HUES64 (cell line): ENCODE measurements around the gene WDR64.
"Not testable (repeated sequence)": the region's sequence is repeated elsewhere in the genome, so short reads cannot be mapped to it uniquely, and the experiment has no call there.

Source experiments
- H3K27ac ChIP-seq: 2 replicates; pipeline ENCODE4 v1.7.0; 2013; ENCODE audit warnings: low read depth, low read length, inconsistent platforms
- H3K27me3 ChIP-seq: 2 replicates; pipeline ENCODE4 v1.6.1; 2013; ENCODE audit warnings: mild to moderate bottlenecking, low read length; ENCODE audit not compliant: insufficient read depth
- H3K36me3 ChIP-seq: 2 replicates; pipeline ENCODE4 v1.6.1; 2013; ENCODE audit warnings: mild to moderate bottlenecking, low read length; ENCODE audit not compliant: insufficient read depth
- H3K4me1 ChIP-seq: 2 replicates; pipeline ENCODE4 v1.6.1; 2013; ENCODE audit warnings: mild to moderate bottlenecking, low read length, moderate library complexity; ENCODE audit not compliant: insufficient read depth
- H3K4me3 ChIP-seq: 2 replicates; pipeline ENCODE4 v1.5.1; 2013; ENCODE audit warnings: mild to moderate bottlenecking, low read length, moderate library complexity
- H3K9ac ChIP-seq: 2 replicates; pipeline ENCODE4 v1.6.1; 2013; ENCODE audit warnings: mild to moderate bottlenecking, low read depth, low read length
- H3K9me3 ChIP-seq: 2 replicates; pipeline ENCODE4 v1.6.1; 2013; ENCODE audit warnings: low read depth, low read length; ENCODE audit not compliant: insufficient read depth
- WGBS: fragments of 150-250, 120-280 bp; methylation state at CpG from one replicate; pipeline ENCODE4 v1.1.7; 2013; ENCODE audit warnings: missing lambda C conversion rate; 5-methylcytosine and 5-hydroxymethylcytosine counted together

Gene WDR64

DNA sequence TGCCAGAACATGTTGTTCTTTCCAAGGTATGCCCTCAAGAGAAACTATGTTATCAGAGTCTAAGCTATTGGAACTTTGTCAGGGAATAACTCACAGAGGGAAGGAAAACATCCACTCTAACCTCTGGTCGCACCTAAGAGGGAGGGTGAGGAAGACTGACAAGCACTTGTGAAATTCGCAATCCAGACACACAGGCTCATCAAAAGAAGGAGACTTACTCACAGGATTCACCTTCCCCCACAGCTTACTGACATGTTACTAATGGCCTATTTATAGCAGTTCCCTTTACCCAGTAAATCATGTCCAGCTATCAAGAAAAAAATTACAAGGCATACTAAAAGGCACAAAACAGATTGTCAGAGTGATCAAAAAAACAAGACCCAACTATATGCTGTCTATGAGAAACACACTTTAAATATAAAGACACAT lies 36.9 kb downstream of the WDR64 start:
- Histone ChIP-seq H3K27me3 (no peaks in the 10 kb centered on the region), H3K4me1 (no peaks in the 10 kb centered on the region), H3K9ac (no peak overlapping the region), H3K9me3 (no peaks in the 10 kb centered on the region), H3K4me3 (no peak overlapping the region), H3K27ac (no peak overlapping the region), H3K36me3 (no peaks in the 10 kb centered on the region)
- WGBS = 43% methylated on average over 2 of the region's 2 CpGs

DNA sequence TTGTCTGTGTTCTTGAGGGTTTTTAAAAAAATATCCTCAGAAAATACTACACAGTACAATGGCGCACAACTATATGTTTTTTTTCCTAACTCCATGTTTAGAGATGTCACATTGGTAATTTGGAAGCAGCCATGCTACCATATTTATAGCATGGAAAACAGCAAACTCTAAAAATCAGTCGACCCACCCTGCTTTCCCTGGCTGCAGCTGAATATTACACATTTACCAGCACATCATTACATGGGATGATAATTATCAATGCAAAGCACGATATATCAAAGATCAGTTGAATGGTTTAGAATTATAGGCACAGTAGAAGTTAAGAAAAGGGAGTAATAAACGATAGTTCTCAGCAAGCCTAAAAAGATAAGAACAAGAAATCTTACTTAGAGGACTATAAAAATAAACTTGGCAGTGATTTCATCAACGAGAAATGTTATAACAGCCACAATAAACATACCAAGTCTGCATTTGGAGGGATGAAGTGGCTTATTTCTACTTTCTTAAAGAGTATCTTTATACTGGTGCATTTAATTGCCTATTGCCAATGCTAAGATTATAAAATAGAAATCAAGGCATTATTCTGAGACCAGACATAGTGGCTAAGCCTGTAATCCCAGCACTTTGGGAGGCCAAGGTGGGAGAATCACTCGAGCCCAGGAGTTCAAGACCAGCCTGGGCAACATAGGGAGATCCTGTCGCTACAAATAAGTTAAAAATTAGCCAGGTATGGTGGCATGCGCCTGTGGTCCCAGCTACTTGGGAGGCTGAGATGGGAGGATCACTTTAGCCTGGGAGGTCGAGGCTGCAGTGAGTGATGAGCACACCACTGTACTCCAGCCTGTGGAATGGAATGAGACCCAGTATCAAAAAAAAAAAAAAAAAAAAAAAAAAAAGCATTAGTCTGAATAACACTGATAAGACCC lies 43.4 kb downstream of the WDR64 start:
- Histone ChIP-seq H3K9me3 (no peaks in the 10 kb centered on the region), H3K4me1 (no peaks in the 10 kb centered on the region), H3K27ac (no peak overlapping the region), H3K36me3 (no peaks in the 10 kb centered on the region), H3K9ac (no peak overlapping the region), H3K4me3 (no peak overlapping the region), H3K27me3 (no peaks in the 10 kb centered on the region)
- WGBS = 92% methylated on average over 8 of the region's 9 CpGs

DNA sequence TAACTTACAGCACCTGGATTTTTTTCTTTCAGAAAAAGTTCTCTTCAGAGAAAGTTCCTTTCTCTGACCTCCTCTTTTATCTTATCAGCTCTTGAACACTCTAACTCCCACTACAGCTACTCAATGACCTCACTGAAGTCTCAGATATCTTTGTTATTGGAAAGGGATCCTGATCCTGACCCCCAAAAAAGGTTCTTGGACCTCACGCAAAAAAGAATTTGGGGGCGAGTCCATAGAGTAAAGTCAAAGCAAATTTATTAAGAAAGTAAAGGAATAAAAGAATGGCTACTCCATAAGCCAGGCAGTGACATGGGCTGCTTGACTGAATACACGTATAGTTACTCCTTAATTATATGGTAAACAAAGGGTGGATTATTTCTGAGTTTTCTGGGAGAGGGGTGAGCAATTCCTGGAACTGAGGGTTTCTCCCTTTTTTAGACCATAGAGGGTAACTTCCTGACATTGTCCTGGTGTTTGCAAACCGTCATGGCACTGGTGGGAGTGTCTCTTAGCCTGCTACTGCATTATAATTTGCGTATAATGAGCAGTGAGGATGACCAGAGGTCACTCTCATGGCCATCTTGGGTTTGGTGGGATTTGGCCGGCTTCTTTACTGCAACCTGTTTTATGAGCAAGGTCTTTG lies 44.2 kb downstream of the WDR64 start:
- Histone ChIP-seq H3K27me3 (no peaks in the 10 kb centered on the region), H3K4me3 (no peak overlapping the region), H3K4me1 (no peaks in the 10 kb centered on the region), H3K9me3 (no peaks in the 10 kb centered on the region), H3K36me3 (no peaks in the 10 kb centered on the region), H3K27ac (no peak overlapping the region), H3K9ac (no peak overlapping the region)
- 90% methylated on average over 6 of the region's 6 CpGs for WGBS

DNA sequence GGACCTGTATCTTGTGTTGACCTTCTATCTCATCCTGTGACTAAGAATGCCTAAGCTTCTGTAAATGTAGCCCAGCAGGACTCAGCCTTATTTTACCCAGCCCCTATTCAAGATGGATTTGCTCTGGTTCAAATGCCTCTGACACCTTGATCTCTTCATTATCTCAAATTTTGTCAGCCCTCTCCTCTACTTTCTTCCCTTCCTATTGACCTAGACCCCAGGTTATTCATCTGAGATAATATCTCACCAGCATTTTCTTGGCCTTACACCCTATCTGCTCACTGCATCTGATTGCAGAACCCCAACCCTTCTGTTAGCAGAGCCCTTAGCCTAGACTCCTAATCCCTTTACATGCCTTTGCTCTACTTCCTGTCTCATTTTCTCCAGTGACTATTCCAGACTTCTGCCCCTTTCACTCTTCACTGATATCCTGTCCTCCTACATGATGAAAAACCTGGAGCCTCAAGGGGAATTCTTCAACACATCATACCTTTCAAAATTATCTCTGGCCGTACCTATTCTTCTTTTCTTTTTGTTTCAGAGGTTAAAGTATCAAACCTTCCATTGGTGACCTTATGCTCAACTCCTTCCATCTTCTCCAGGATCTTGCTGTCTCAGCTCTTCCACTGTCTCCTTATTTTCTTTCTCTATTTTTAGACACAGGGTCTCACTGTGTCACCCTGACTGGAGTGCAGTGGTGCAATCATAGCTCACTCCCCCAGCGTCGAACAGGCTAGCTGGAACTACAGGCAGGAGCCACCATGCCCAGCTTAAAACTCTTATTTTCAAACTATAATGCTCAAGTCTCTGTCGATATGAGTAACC lies 44.9 kb downstream of the WDR64 start:
- H3K27ac ChIP-seq = no peak overlapping the region
- 91% methylated on average over 4 of the region's 4 CpGs for WGBS
- H3K27me3 ChIP-seq = no peaks in the 10 kb centered on the region
- H3K4me3 ChIP-seq = no peak overlapping the region
- H3K36me3 ChIP-seq = no peaks in the 10 kb centered on the region
- H3K4me1 ChIP-seq = no peaks in the 10 kb centered on the region
- no peak overlapping the region for H3K9ac ChIP-seq
- no peaks in the 10 kb centered on the region for H3K9me3 ChIP-seq

DNA sequence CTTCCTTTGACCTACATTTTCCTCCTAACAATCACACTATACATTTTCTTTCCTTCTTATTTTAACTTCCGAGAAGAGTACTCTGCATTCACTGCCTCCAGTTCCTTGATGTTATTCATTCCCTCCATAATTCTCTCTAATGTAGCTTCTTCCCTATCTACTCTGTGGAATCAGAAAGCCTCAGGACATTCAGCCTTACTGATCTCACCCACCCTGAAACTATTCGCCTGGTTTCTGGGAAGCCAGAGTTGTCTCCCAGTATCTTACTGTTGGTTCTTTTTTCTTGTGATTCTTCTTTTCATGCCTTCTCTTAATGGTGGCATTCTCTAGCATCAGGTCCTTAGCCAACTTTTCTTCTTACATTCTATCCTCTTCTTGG lies 45.5 kb downstream of the WDR64 start:
- Histone ChIP-seq H3K27ac (no peak overlapping the region), H3K4me1 (no peaks in the 10 kb centered on the region), H3K9me3 (no peaks in the 10 kb centered on the region), H3K27me3 (no peaks in the 10 kb centered on the region), H3K36me3 (no peaks in the 10 kb centered on the region), H3K9ac (no peak overlapping the region), H3K4me3 (no peak overlapping the region)
- WGBS = 98% methylated on average over 2 of the region's 2 CpGs

DNA sequence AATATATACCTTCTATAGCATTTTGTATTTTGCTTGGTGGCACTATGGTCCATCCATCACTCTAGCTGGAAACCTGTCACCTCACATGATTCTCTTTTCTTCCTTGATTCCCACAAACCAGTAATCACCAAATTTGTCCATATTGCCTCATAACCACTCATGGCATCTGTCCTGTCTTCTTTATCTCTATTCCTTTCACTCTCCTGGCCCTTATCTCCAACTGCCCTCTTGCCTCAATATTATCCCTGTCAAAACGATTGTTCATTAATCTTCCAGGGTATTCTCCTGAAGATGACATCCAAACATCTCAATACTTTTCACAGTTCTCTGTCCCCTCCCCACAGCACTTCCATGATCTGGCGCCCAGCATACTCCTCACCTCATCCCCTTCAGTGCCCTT lies 46.1 kb downstream of the WDR64 start:
- H3K36me3 ChIP-seq = no peaks in the 10 kb centered on the region
- H3K4me3 ChIP-seq = no peak overlapping the region
- no peak overlapping the region for H3K27ac ChIP-seq
- no peaks in the 10 kb centered on the region for H3K27me3 ChIP-seq
- no peaks in the 10 kb centered on the region for H3K4me1 ChIP-seq
- H3K9ac ChIP-seq = no peak overlapping the region
- no peaks in the 10 kb centered on the region for H3K9me3 ChIP-seq
- 90% methylated on average over 2 of the region's 2 CpGs for WGBS

DNA sequence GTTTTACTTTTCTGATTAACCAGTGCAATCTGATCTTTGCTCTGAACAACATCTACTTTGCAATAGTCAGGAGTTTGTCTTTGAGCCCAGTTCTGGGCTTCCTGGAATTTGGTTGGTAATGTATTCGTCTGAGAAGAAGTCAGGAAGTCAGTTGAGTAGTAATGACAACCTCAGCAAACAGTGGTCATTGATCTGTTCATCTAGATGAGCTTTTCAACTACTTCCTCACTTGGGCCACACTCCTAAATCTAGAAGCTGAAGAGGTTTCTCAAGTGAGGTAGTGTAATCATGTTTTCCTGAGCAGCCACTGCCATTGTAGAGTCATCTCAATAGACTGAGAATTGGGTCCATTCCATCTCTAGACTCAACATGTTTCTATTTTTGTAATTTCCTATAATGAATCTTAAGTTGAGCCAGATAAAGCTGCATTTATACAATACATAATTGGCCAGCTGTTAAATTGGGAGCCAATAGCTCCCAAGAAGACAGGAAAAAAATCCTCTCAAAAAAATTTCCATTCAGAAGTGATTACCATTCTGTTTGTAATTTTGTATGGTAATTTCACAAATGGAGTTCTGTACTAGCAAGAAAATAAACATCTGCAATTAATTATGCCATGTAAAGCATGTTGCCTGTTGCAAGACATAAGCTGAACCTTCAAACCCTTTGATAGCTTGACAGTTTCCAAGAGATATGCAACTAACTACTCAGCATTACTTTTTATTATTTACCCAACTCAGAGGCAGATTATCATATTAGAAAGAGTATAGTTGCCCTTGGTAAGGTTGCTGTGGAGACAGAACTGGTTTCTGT lies 49.6 kb downstream of the WDR64 start:
- H3K4me1 ChIP-seq = no peaks in the 10 kb centered on the region
- no peaks in the 10 kb centered on the region for H3K27me3 ChIP-seq
- no peaks in the 10 kb centered on the region for H3K9me3 ChIP-seq
- no peaks in the 10 kb centered on the region for H3K36me3 ChIP-seq
- 89% methylated on average over 1 of the region's 1 CpG for WGBS
- H3K27ac ChIP-seq = no peak overlapping the region
- no peak overlapping the region for H3K9ac ChIP-seq
- no peak overlapping the region for H3K4me3 ChIP-seq

DNA sequence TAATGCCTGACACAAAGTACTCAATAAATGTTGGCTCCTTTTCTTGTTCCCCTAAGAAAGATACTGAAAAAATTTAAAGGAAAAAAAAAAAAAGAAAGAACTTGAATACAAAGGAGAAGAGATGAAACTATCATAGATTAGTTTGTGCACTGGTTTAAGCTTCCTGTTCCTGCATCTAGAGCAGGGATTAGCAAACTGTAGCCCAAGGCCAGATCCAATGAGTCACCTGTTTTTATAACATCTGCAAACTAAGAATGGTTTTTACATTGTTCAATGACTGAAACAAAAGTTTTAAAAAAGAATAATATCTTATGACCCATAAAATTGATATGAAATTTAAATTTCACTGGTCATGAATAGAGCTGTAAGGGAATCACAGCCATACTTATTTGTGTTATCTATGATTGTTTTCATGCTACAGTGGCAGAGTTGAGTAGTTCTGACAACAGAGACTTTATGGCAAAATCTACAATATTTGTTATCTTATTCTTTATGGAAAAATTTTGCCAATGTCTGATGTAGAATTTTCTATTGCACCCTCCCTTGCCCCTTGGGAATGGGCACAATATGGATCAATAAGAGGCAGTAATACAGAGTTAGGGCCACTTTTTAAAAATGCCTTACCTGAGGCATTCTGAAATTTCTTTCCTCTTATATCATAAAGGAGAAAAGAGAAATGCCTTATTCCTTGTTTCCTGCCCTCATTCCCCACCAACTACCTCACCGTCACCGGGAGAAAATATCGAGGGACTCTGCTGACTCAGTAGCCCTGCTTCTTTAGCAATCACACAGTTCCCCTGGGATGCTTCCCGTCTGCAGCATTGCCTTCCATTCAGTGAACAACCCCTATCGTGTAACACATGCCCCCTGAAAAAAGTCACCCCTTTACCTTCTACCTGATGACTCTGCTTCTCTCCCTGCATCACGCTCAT lies 50.6 kb downstream of the WDR64 start:
- Histone ChIP-seq H3K9ac (no peak overlapping the region), H3K27me3 (no peaks in the 10 kb centered on the region), H3K9me3 (no peaks in the 10 kb centered on the region), H3K36me3 (no peaks in the 10 kb centered on the region), H3K27ac (no peak overlapping the region), H3K4me1 (no peaks in the 10 kb centered on the region), H3K4me3 (no peak overlapping the region)
- WGBS = 92% methylated on average over 6 of the region's 6 CpGs

DNA sequence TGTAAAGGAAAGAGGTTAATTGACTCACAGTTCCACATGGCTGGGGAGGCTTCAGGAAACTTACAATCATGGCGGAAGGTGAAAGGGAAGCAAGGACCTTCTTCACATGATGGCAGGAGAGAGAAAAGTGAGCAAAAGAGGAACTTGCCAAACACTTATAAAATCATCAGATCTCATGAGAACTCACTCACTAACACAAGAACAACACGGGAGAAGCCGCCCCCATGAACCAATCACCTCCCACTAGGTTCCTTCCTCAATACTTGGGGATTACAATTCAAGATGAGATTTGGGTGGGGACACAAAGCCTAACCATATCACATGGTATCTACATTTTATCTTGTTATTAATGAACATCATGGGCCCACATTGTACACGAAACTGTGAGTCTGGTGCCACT lies 51.7 kb downstream of the WDR64 start:
- not testable (repeated sequence) for H3K4me1 ChIP-seq, H3K9me3 ChIP-seq, H3K4me3 ChIP-seq, H3K27ac ChIP-seq, H3K27me3 ChIP-seq, H3K36me3 ChIP-seq, H3K9ac ChIP-seq
- WGBS = 98% methylated on average over 3 of the region's 4 CpGs

DNA sequence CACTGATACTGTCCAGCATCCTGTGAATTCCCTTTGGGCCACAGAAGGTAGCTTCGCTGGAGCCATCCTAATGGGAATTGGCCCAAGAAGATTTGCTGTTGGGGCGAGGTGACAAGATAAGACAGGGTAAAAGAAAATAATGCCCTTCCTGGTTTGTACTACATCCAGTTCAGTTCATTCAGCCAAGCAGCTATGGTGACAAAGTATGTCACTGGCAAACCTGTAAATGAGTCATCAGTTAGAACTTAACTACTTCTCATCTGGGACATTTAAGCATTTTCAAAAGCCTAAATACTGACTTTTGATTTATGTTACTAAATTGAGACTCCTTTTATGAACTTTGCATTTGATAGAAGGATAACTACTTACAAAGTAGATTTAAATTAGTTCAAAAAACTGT lies 54.2 kb downstream of the WDR64 start:
- WGBS = 85% methylated on average over 2 of the region's 2 CpGs
- Histone ChIP-seq H3K27ac (no peak overlapping the region), H3K9me3 (no peaks in the 10 kb centered on the region), H3K4me3 (no peak overlapping the region), H3K9ac (no peak overlapping the region), H3K27me3 (no peaks in the 10 kb centered on the region), H3K4me1 (no peaks in the 10 kb centered on the region), H3K36me3 (no peaks in the 10 kb centered on the region)
